Lung (tissue), 12 donors: Measurements from ENCODE around the gene PRKCE. TPM values are rescaled to one million over a fixed set of nuclear protein-coding genes. Genes with fewer than 3 reads are reported as not detected.

Source experiments
- ATAC-seq: fragments of 200-7000 bp; cut with Tn5 transposase; one replicate; pipeline ENCODE4 v1.9.1; 2020; ENCODE audit warnings: moderate number of reproducible peaks; ENCODE audit not compliant: insufficient read depth, low FRiP score
- DNase-seq, 3 donors: peaks; one replicate each; pipeline ENCODE4 v3.0.0-alpha.2; 2013 to 2017
- H3K27ac ChIP-seq, 2 donors: one replicate each; pipeline ENCODE4 v1.5.1; 2013; ENCODE audit warnings: mild to moderate bottlenecking in 2 of 2, moderate library complexity in 2 of 2, control low read depth in 1 of 2, inconsistent platforms in 1 of 2, low read depth in 1 of 2, low read length in 1 of 2
- H3K27me3 ChIP-seq, 3 donors: one replicate each; pipeline ENCODE4 v1.5.1; 2013; ENCODE audit warnings: low read length in 2 of 3; ENCODE audit not compliant: control insufficient read depth in 3 of 3, insufficient read depth in 3 of 3
- H3K36me3 ChIP-seq, 4 donors: one replicate each; pipeline ENCODE4 v1.5.1; 2013; ENCODE audit warnings: low read length in 4 of 4, mild to moderate bottlenecking in 1 of 4, moderate library complexity in 1 of 4; ENCODE audit not compliant: control insufficient read depth in 4 of 4, insufficient read depth in 4 of 4
- H3K4me1 ChIP-seq, 5 donors: one replicate each; pipeline ENCODE4 v1.5.1; 2013; ENCODE audit warnings: low read length in 5 of 5, mild to moderate bottlenecking in 2 of 5, moderate library complexity in 1 of 5; ENCODE audit not compliant: control insufficient read depth in 5 of 5, insufficient read depth in 5 of 5
- H3K4me3 ChIP-seq: one replicate; pipeline ENCODE4 v1.5.1; 2013; ENCODE audit warnings: mild to moderate bottlenecking, control low read depth, moderate library complexity
- H3K9ac ChIP-seq, 2 donors: one replicate each; pipeline ENCODE4 v1.5.1; 2013; ENCODE audit warnings: low read length in 2 of 2, control low read depth in 1 of 2; ENCODE audit not compliant: insufficient read depth in 1 of 2
- H3K9me3 ChIP-seq, 4 donors: one replicate each; pipeline ENCODE4 v1.5.1; 2013; ENCODE audit warnings: low read length in 3 of 4, mild to moderate bottlenecking in 1 of 4, moderate library complexity in 1 of 4; ENCODE audit not compliant: control insufficient read depth in 4 of 4, insufficient read depth in 3 of 4
- WGBS, 2 donors: extraction: QIAGEN DNeasy Blood & Tissue Kit; methylation state at CpG; one replicate each; pipeline ENCODE4 v1.1.7; 2013; 5-methylcytosine and 5-hydroxymethylcytosine counted together
- polyA plus RNA-seq, 2 donors: library from polyadenylated mRNA; stranded (reverse); fragments of 200-250 nt; gene quantifications; one replicate each; pipeline ENCODE4 v1.2.1, GENCODE V29; 2013
- total RNA-seq, 2 donors: library from RNA; depleted of rRNA in 1 of 2; stranded (reverse); fragments of >200 nt in 1 of 2; gene quantifications; one replicate each; pipeline ENCODE4 v1.2.1, GENCODE V29; 2014 to 2021
- TF ChIP-seq, protein P1 (sequence below): IDR thresholded peaks from 2 replicates; pipeline ENCODE4 v1.5.1; 2012; ENCODE audit warnings: mild to moderate bottlenecking; ENCODE audit errors: control extremely low read depth, extremely low read depth
- donor health status: control.
- donor health status: control.
- donor health status: Bipolar disorder and iron deficiency.
- donor health status: healthy.
- donor health status: DM: yes; HTN: yes; CAD: no.

Gene PRKCE
- total and polyA plus RNA-seq, 4 donors = 12.5 to 82.2 (median 32.1) TPM

DNA sequence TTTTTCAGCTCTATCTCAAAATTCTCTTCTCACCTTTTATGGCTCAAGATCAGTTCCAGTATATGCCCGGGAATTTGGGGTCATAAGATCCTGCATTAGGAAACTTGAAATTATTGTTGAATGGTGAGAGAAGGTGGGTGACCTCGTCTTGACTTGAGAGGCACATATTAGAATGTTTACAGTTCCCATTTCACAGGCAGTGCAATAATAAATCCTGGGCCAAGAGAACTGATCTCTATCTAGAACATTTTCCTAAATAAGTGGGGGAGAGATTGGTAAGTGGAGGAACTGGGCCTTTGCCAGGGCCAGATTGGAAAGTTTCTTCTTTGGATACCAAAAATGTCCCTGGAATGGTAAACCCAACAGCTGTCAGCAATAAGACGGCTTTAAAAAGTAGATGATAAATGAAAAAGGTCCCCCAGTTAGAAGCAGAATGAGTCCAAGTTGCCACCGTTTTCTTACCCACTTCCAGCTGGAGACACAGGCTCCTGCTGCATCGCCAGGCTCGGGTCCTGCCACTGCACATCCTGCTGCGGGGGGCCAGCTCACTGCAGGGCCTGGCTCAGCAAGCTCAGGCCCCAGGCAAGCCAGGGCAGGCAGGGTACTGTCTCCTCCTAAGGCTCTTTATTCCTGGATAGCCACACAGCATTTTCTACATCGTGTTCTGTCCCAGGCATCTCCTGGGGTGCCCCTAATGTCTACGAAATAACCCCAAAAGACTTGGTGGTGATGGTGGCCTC is 519.3 kb downstream of the PRKCE start:
- TF ChIP-seq, protein P1, sequence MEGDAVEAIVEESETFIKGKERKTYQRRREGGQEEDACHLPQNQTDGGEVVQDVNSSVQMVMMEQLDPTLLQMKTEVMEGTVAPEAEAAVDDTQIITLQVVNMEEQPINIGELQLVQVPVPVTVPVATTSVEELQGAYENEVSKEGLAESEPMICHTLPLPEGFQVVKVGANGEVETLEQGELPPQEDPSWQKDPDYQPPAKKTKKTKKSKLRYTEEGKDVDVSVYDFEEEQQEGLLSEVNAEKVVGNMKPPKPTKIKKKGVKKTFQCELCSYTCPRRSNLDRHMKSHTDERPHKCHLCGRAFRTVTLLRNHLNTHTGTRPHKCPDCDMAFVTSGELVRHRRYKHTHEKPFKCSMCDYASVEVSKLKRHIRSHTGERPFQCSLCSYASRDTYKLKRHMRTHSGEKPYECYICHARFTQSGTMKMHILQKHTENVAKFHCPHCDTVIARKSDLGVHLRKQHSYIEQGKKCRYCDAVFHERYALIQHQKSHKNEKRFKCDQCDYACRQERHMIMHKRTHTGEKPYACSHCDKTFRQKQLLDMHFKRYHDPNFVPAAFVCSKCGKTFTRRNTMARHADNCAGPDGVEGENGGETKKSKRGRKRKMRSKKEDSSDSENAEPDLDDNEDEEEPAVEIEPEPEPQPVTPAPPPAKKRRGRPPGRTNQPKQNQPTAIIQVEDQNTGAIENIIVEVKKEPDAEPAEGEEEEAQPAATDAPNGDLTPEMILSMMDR = no peak
- H3K9me3 ChIP-seq = peaks cover 0 to 4% (median 0%) of the 10 kb centered on the region in 4 donors
- ATAC-seq = no peak
- peak in 1 of 3 donors; percentile 52 for DNase-seq
- WGBS, 2 donors = 65 to 82% methylated on average over 9 of the region's 9 CpGs
- H3K27ac ChIP-seq = peak overlapping the region in 1 of 2 donors; percentile 74
- H3K36me3 ChIP-seq = peaks cover 0 to 11% (median 2%) of the 10 kb centered on the region in 4 donors
- H3K4me1 ChIP-seq = peaks cover 0 to 42% (median 21%) of the 10 kb centered on the region in 5 donors
- H3K27me3 ChIP-seq = no peaks in the 10 kb centered on the region
- H3K9ac ChIP-seq = no peak overlapping the region
- H3K4me3 ChIP-seq = no peak overlapping the region

- H3K27ac ChIP-seq = peak overlapping the region in 1 of 2 donors; percentile 74
- no peak overlapping the region for H3K4me3 ChIP-seq
- 75 to 81% methylated on average over 9 of the region's 9 CpGs for WGBS, 2 donors
- no peak overlapping the region for H3K9ac ChIP-seq
- peaks cover 0 to 42% (median 21%) of the 10 kb centered on the region in 5 donors for H3K4me1 ChIP-seq
- peaks cover 0 to 4% (median 0%) of the 10 kb centered on the region in 4 donors for H3K9me3 ChIP-seq
- ATAC-seq (peak; percentile 35), DNase-seq (peak; percentile 96 to 99 (median 99))
- TF ChIP-seq, protein P1 = no peak
- peaks cover 0 to 6% (median under 1%) of the 10 kb centered on the region in 4 donors for H3K36me3 ChIP-seq
- H3K27me3 ChIP-seq = no peaks in the 10 kb centered on the region
Observed at GRCh38 chr2:46171411-46171953, 520.0 kb downstream of the PRKCE start.

GRCh38 chr2:46171996-46172546 is 520.6 kb downstream of the PRKCE start:
- 81 to 91% methylated on average over 14 of the region's 14 CpGs for whole genome bisulfite sequencing, 2 donors
- peaks cover 0 to 42% (median 21%) of the 10 kb centered on the region in 5 donors for H3K4me1 ChIP-seq
- H3K27ac ChIP-seq = peak overlapping the region in 1 of 2 donors; percentile 74
- peak in 1 of 3 donors; percentile 24 for DNase-seq
- peaks cover 0 to 6% (median 0%) of the 10 kb centered on the region in 4 donors for H3K36me3 ChIP-seq
- H3K27me3 ChIP-seq = no peaks in the 10 kb centered on the region
- TF ChIP-seq, protein P1 = no peak
- no peak overlapping the region for H3K4me3 ChIP-seq
- H3K9me3 ChIP-seq = peaks cover 0 to 4% (median 0%) of the 10 kb centered on the region in 4 donors
- no peak overlapping the region for H3K9ac ChIP-seq
- ATAC-seq = no peak
